Activated T-cell treated with anti-CD3 and anti-CD28 coated beads, Interleukin-2, amount 50 U/mL, for 4 hours (primary cell): ENCODE data around the gene RALGPS1. TPM values are rescaled to one million over a fixed set of nuclear protein-coding genes. Genes with fewer than 3 reads are reported as not detected.
A peak's percentile ranks its signal among the peaks of the same experiment; 100 is the strongest.

ENCODE experiments used
- ATAC-seq, 2 donors: fragments of 200-7000 bp; cut with Tn5 transposase; one replicate each; pipeline ENCODE4 v1.10.0; 2021
- DNase-seq: peaks from one replicate; pipeline ENCODE4 v3.0.0-alpha.2; 2020
- H3K27me3 Mint-ChIP-seq: one replicate; pipeline ENCODE4 v1.8.0; 2021; ENCODE audit warnings: low read depth, mixed read lengths
- H3K36me3 Mint-ChIP-seq: one replicate; pipeline ENCODE4 v1.8.0; 2022; ENCODE audit warnings: mixed read lengths; ENCODE audit not compliant: insufficient read depth
- H3K4me1 Mint-ChIP-seq: one replicate; pipeline ENCODE4 v1.8.0; 2021; ENCODE audit warnings: low read depth, mixed read lengths
- H3K4me3 Mint-ChIP-seq: one replicate; pipeline ENCODE4 v1.8.0; 2021; ENCODE audit warnings: mild to moderate bottlenecking, moderate library complexity, mixed read lengths
- H3K9me3 Mint-ChIP-seq: one replicate; pipeline ENCODE4 v1.8.0; 2021; ENCODE audit warnings: mixed read lengths
- total RNA-seq, 3 donors: library from RNA; stranded (reverse); gene quantifications; one replicate each; pipeline ENCODE4 v1.2.1, GENCODE V29; 2021

RALGPS1 gene
- total RNA-seq, 3 donors from 2014 or later = 0.51 to 1.2 (median 1.1) TPM

GRCh38 chr9:127232833-127233549 is 318.4 kb downstream of the RALGPS1 start:
- Mint-ChIP-seq H3K27me3 (peaks cover 16% of the 10 kb centered on the region), H3K4me1 (no peaks in the 10 kb centered on the region), H3K36me3 (no peaks in the 10 kb centered on the region), H3K4me3 (no peak overlapping the region), H3K9me3 (no peaks in the 10 kb centered on the region)
- ATAC-seq (no peak), DNase-seq (no peak)

DNA sequence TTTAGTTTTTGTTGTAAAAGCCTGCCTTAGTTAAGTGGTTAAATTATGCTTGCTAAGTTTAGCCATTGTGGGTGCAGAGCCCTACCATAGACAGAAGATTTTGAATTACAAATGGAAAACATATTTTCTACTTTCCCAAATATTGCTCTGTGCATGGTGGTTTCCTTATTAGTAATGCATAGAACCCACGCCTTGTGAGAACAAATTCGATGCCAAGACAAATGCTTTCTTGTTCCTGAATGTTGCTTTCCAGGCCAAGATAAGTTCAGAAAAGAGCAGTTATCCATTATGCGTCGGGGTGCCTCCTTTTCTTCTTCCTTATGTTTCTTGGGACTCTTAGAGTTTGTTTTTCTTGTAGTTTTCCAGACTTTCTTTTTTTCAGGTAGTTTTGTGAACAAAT is 319.0 kb downstream of the RALGPS1 start:
- DNase-seq = no peak
- no peak overlapping the region for H3K4me3 Mint-ChIP-seq
- no peaks in the 10 kb centered on the region for H3K9me3 Mint-ChIP-seq
- no peak for ATAC-seq
- H3K36me3 Mint-ChIP-seq = no peaks in the 10 kb centered on the region
- peaks cover 15% of the 10 kb centered on the region for H3K27me3 Mint-ChIP-seq
- H3K4me1 Mint-ChIP-seq = no peaks in the 10 kb centered on the region

DNA sequence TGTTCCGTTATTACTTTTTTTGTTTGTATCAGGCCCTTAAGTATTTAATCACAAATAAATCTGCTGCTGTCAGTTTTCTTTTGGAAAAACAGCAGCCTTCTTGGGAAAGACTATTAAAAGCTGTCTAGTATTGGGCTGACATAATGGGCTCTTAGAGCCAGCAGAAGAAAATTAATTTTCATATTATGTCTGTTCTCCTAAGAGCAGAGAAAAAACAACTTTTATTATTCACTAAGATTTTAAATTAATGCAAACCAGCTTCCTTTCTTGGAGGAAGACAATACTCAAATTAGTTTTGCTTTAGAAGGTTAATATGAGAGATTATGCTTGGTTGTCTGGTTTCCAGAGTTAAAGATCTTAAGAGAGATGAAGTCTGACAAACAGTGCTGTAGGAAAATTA is 319.4 kb downstream of the RALGPS1 start:
- Mint-ChIP-seq H3K9me3 (no peaks in the 10 kb centered on the region), H3K4me3 (no peak overlapping the region), H3K4me1 (no peaks in the 10 kb centered on the region), H3K36me3 (no peaks in the 10 kb centered on the region), H3K27me3 (peaks cover 15% of the 10 kb centered on the region)
- DNase-seq (no peak), ATAC-seq (no peak)

- H3K4me3 Mint-ChIP-seq = no peak overlapping the region
- H3K4me1 Mint-ChIP-seq = no peaks in the 10 kb centered on the region
- ATAC-seq (no peak), DNase-seq (no peak)
- peaks cover 3% of the 10 kb centered on the region for H3K27me3 Mint-ChIP-seq
- no peaks in the 10 kb centered on the region for H3K36me3 Mint-ChIP-seq
- no peaks in the 10 kb centered on the region for H3K9me3 Mint-ChIP-seq
Observed at GRCh38 chr9:127237801-127238200, 323.2 kb downstream of the RALGPS1 start.

- no peak overlapping the region for H3K4me3 Mint-ChIP-seq
- no peak for ATAC-seq
- no peaks in the 10 kb centered on the region for H3K27me3 Mint-ChIP-seq
- DNase-seq = no peak
- H3K4me1 Mint-ChIP-seq = peaks cover 9% of the 10 kb centered on the region
- H3K36me3 Mint-ChIP-seq = no peaks in the 10 kb centered on the region
- H3K9me3 Mint-ChIP-seq = no peaks in the 10 kb centered on the region
Observed at GRCh38 chr9:127241354-127241753, 326.8 kb downstream of the RALGPS1 start.

GRCh38 chr9:127244609-127245601 is 330.3 kb downstream of the RALGPS1 start:
- no peaks in the 10 kb centered on the region for H3K9me3 Mint-ChIP-seq
- DNase-seq (peak; percentile 93), ATAC-seq (peak; percentile 100)
- peaks cover 2% of the 10 kb centered on the region for H3K27me3 Mint-ChIP-seq
- peaks cover 9% of the 10 kb centered on the region for H3K4me1 Mint-ChIP-seq
- H3K4me3 Mint-ChIP-seq = peak overlapping the region; percentile 82
- H3K36me3 Mint-ChIP-seq = no peaks in the 10 kb centered on the region

DNA sequence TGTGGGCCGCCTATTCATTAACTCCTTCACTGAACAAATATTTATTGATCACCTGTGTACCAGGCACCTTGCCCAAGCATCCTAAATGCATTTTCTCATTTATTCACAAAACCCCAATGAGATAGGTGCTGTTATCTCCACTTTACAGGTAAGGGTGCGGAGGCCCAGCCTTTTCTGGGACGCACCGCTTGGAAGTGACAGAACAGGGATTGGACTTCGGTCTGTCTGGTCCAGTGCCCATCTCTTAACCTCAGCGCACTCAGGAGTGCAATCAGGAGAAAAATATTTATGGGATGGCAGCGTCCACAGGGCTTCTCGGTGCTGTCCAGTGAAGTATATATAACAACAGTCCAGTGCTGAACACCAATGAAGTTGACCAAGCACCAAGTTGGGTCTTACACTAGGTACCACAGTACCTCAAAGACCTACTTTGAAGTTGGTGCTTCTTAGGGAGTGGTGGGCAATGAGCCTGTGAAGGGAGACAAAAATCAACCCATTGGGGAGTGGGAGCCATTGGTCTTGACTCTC is 331.1 kb downstream of the RALGPS1 start:
- DNase-seq (no peak), ATAC-seq (no peak)
- no peaks in the 10 kb centered on the region for H3K9me3 Mint-ChIP-seq
- no peaks in the 10 kb centered on the region for H3K36me3 Mint-ChIP-seq
- H3K27me3 Mint-ChIP-seq = peaks cover 4% of the 10 kb centered on the region
- peak overlapping the region; percentile 82 for H3K4me3 Mint-ChIP-seq
- H3K4me1 Mint-ChIP-seq = peaks cover 9% of the 10 kb centered on the region

- no peak for ATAC-seq
Observed at GRCh38 chr9:127248241-127248640, 333.7 kb downstream of the RALGPS1 start.

DNA sequence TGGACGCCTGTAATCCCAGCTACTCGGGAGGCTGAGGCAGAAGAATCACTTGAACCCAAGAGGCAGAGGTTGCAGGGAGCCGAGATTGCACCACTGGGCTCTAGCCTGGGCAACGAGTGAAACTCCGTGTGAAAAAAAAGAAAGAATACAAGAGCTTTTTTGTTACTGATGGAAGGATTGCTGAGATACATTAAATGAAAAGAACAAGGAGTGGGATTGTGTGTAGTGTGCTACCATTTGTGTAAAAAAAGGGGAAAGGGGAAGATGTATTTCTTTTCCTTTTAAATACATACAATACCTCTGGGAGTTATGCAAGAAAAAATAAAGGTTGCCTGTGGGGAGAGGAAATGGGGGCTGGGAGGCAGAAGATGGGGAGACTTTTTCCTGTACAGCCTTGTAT is 335.3 kb downstream of the RALGPS1 start:
- Mint-ChIP-seq H3K4me3 (no peak overlapping the region), H3K36me3 (no peaks in the 10 kb centered on the region), H3K4me1 (peaks cover 5% of the 10 kb centered on the region), H3K9me3 (no peaks in the 10 kb centered on the region), H3K27me3 (peaks cover 4% of the 10 kb centered on the region)
- DNase-seq = no peak
- no peak for ATAC-seq

More at GRCh38 chr9:127248241-127248640, 333.7 kb downstream of the RALGPS1 start:
- peaks cover 9% of the 10 kb centered on the region for H3K4me1 Mint-ChIP-seq
- H3K36me3 Mint-ChIP-seq = no peaks in the 10 kb centered on the region
- no peaks in the 10 kb centered on the region for H3K9me3 Mint-ChIP-seq
- H3K27me3 Mint-ChIP-seq = peaks cover 4% of the 10 kb centered on the region
- no peak overlapping the region for H3K4me3 Mint-ChIP-seq
- no peak for DNase-seq

DNA sequence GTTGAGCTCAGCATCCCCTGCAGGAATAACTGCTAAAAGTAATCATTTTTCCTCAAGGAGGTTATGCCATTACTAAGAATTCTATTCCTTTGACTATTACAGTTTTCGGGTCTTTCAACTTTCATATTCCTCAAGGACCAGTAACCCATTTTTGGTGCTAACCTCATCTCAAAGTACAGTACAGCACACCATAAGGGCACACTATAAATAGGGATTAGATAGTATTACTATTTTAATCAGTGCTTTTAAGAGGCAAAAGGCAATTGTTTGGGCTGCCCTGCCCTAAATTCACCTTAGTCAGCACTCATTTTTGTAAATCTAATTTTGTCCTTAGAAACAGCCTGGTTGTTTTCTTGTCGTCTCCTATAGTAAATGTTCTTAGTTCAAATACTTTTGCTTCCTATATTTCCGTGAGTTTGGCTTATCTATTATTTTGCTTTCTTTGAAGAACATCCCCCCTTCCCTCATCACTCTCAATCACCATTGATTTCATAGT is 336.4 kb downstream of the RALGPS1 start:
- H3K27me3 Mint-ChIP-seq = peaks cover 4% of the 10 kb centered on the region
- H3K9me3 Mint-ChIP-seq = no peaks in the 10 kb centered on the region
- H3K4me1 Mint-ChIP-seq = no peaks in the 10 kb centered on the region
- H3K4me3 Mint-ChIP-seq = no peak overlapping the region
- DNase-seq (no peak), ATAC-seq (no peak)
- no peaks in the 10 kb centered on the region for H3K36me3 Mint-ChIP-seq

GRCh38 chr9:127252410-127253318 is 338.1 kb downstream of the RALGPS1 start:
- H3K4me3 Mint-ChIP-seq = no peak overlapping the region
- no peaks in the 10 kb centered on the region for H3K4me1 Mint-ChIP-seq
- no peak for ATAC-seq

GRCh38 chr9:127253446-127253845 is 338.9 kb downstream of the RALGPS1 start:
- no peaks in the 10 kb centered on the region for H3K36me3 Mint-ChIP-seq
- H3K27me3 Mint-ChIP-seq = peaks cover 4% of the 10 kb centered on the region
- ATAC-seq = no peak
- no peak for DNase-seq
- H3K9me3 Mint-ChIP-seq = no peaks in the 10 kb centered on the region
- H3K4me3 Mint-ChIP-seq = no peak overlapping the region
- no peaks in the 10 kb centered on the region for H3K4me1 Mint-ChIP-seq

More at GRCh38 chr9:127252410-127253318, 338.1 kb downstream of the RALGPS1 start:
- H3K27me3 Mint-ChIP-seq = peaks cover 4% of the 10 kb centered on the region
- no peaks in the 10 kb centered on the region for H3K36me3 Mint-ChIP-seq
- H3K9me3 Mint-ChIP-seq = no peaks in the 10 kb centered on the region
- no peak for DNase-seq

DNA sequence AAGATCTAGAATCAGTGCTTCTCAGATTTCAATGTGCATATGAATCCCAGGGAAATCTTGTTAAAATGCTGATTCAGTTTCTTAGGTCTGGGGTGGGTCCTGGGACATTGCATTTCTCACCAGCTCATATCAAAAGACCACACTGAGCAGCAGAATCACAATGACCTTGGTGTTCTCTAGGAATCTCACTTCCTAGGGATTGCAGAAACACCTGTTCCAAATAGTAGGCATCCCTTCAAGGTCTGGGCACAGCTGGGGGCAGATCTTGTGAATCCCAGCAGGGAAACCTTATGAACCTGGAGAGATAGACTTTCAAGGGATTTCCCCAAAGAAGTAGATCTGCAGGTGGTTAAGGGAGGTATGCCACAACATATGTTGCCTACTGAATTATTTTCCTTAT is 341.1 kb downstream of the RALGPS1 start:
- no peak for DNase-seq
- no peaks in the 10 kb centered on the region for H3K4me1 Mint-ChIP-seq
- no peaks in the 10 kb centered on the region for H3K36me3 Mint-ChIP-seq
- no peaks in the 10 kb centered on the region for H3K9me3 Mint-ChIP-seq
- H3K27me3 Mint-ChIP-seq = no peaks in the 10 kb centered on the region
- no peak for ATAC-seq
- H3K4me3 Mint-ChIP-seq = no peak overlapping the region
